HAP-1 (cell line): ENCODE measurements around the gene TRIM47.

Experiments used
- DNase-seq, 2 experiments: peaks; one replicate each; pipeline ENCODE4 v3.0.0-alpha.2; 2016 to 2020; ENCODE audit warnings: low spot score in 2 of 2
- H3K27me3 ChIP-seq: fragments of 250-450 bp; sonication (Bioruptor Pico); 2 replicates; pipeline ENCODE4 v1.5.1; 2020; ENCODE audit warnings: low read depth, mild to moderate bottlenecking, moderate library complexity
- H3K36me3 ChIP-seq: fragments of 250-450 bp; sonication (Bioruptor Pico); replicated peaks from 2 replicates; pipeline ENCODE4 v1.5.1; 2020; ENCODE audit warnings: mild to moderate bottlenecking
- H3K4me1 ChIP-seq: fragments of 250-450 bp; sonication (Bioruptor Pico); 2 replicates; pipeline ENCODE4 v1.5.1; 2020; ENCODE audit warnings: mild to moderate bottlenecking
- H3K4me3 ChIP-seq: fragments of 250-450 bp; sonication (Bioruptor Pico); 2 replicates; pipeline ENCODE4 v1.5.1; 2020; ENCODE audit warnings: mild to moderate bottlenecking, moderate library complexity
- H3K9me3 ChIP-seq: fragments of 250-450 bp; sonication (Bioruptor Pico); 2 replicates; pipeline ENCODE4 v1.5.1; 2020; ENCODE audit warnings: mild to moderate bottlenecking, moderate library complexity
- in situ Hi-C: fragments of 300-500 bp; cut with MboI; formaldehyde crosslinking; loops from 3 replicates; pipeline ENCODE4 v1.14.3; 2020; ENCODE audit warnings: low sequenced_read_pairs, inconsistent platforms, mixed read lengths

Gene TRIM47

DNA sequence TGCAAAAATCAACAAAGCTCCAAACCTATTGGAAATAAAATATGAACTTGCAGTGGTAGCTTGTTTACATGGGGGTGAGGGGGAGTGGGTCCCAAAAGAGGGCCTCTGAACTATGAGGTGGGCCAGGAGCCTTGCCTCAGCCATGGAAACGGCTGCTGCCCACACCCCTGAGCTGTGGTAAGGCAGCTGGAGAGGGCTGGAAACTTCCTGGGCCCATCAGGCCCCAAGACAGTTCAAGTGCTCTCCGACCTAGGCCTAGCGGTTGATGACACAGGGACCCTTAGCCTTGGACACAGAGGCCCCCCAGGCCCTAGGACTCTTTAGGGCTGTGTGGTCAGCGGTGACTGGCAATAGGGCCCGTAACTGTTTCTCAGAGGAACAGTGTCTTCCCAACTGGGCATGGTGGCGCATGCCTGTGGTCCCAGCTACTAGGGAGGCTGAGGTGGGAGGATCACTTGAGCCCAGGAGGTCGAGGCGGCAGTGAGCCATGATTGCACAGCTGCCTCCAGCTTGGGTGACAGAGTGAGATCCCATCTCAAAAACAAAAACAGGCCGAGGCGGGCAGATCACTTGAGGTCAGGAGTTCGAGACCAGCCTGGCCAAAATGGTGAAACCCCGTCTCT, 52.5 kb downstream of the TRIM47 start:
- Histone ChIP-seq H3K9me3 (no peaks in the 10 kb centered on the region), H3K36me3 (peaks cover 37% of the 10 kb centered on the region), H3K27me3 (no peaks in the 10 kb centered on the region), H3K4me1 (no peaks in the 10 kb centered on the region), H3K4me3 (no peak overlapping the region)
- DNase-seq, result no peak
- in situ Hi-C loops, result no loop called here

DNA sequence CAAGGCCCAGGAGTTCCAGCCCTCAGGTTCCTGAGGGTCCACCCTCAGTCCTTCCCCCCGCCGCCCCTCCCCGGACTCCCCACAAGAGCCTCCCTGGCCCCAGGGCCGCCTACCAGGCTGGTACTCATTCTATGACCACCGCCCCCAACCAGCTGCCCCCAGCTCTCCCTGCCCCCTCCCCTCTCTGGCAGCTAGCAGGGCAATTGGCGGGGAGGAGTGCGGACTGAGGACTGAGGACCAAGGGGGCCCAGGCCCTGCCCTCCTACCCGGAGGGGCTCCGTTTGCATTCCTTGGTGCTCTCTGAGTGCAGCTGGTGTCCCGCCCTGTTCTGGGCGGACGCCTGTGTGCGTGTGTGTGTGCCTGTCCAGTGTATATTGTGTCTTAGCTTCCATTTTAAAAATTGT, 53.2 kb downstream of the TRIM47 start:
- no peaks in the 10 kb centered on the region for H3K9me3 ChIP-seq
- no peak overlapping the region for H3K4me3 ChIP-seq
- no peaks in the 10 kb centered on the region for H3K27me3 ChIP-seq
- peaks cover 44% of the 10 kb centered on the region for H3K36me3 ChIP-seq
- H3K4me1 ChIP-seq, result no peaks in the 10 kb centered on the region
- DNase-seq, result no peak
- in situ Hi-C loops, result no loop called here

DNA sequence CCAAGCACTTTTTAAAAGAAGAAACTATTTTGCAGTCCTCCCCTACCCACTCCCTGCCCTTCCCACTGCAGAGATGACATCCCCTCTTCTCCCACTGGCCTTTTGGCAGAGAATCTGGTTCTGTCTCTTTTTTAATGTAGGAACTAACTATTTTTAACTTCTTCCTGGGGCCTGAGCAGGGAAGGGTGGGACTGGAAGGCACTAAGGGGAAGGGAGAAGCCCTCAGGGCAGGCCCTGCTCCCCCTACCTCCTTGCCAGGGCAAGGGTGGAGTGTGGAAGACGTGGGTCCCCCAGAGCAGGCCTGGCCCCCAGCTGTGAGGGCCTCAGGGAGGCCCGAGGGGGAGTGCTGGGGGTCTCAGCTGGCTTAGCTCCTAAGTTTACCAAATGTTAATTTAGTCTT, 53.7 kb downstream of the TRIM47 start:
- DNase-seq, result no peak
- Histone ChIP-seq H3K9me3 (no peaks in the 10 kb centered on the region), H3K4me1 (no peaks in the 10 kb centered on the region), H3K4me3 (no peak overlapping the region), H3K36me3 (peaks cover 49% of the 10 kb centered on the region), H3K27me3 (no peaks in the 10 kb centered on the region)
- in situ Hi-C loops, result no loop called here
